GM19043 (cell line): ENCODE measurements around the gene VEGFA.

Source experiments
- ATAC-seq: cut with Tn5 transposase; IDR thresholded peaks from one replicate; pipeline ENCODE4 v1.9.1; 2021; ENCODE audit warnings: low read depth; ENCODE audit not compliant: unreplicated experiment

Gene VEGFA

GRCh38 chr6:43758617-43759050 lies 11.4 kb upstream of the VEGFA start:
- no peak for ATAC-seq

- no peak for ATAC-seq
Observed at GRCh38 chr6:43759136-43759906, 10.7 kb upstream of the VEGFA start.

- no peak for ATAC-seq
Observed at GRCh38 chr6:43759907-43760206, 10.2 kb upstream of the VEGFA start.

GRCh38 chr6:43760210-43761168 lies 9.5 kb upstream of the VEGFA start:
- no peak for ATAC-seq

- ATAC-seq, result no peak
Observed at GRCh38 chr6:43761666-43762409, 8.2 kb upstream of the VEGFA start.

GRCh38 chr6:43762410-43762768 lies 7.6 kb upstream of the VEGFA start:
- no peak for ATAC-seq

GRCh38 chr6:43762966-43763695 lies 6.9 kb upstream of the VEGFA start:
- no peak for ATAC-seq

GRCh38 chr6:43763812-43764522 lies 6.0 kb upstream of the VEGFA start:
- ATAC-seq, result no peak

- ATAC-seq, result no peak
Observed at GRCh38 chr6:43764772-43765171, 5.2 kb upstream of the VEGFA start.

- no peak for ATAC-seq
Observed at GRCh38 chr6:43765776-43766499, 4.1 kb upstream of the VEGFA start.

GRCh38 chr6:43766500-43766853 lies 3.5 kb upstream of the VEGFA start:
- ATAC-seq, result no peak

GRCh38 chr6:43766964-43767461 lies 3.0 kb upstream of the VEGFA start:
- ATAC-seq, result no peak

GRCh38 chr6:43767553-43768505 lies 2.2 kb upstream of the VEGFA start:
- ATAC-seq, result no peak

- ATAC-seq, result no peak
Observed at GRCh38 chr6:43768506-43768860, 1.5 kb upstream of the VEGFA start.

- no peak for ATAC-seq
Observed at GRCh38 chr6:43768983-43769525, 957 bp upstream of the VEGFA start.

- no peak for ATAC-seq
Observed at GRCh38 chr6:43770372-43771209, 580 bp downstream of the VEGFA start.
